Mucosa of descending colon (tissue), 3 donors: Measurements from ENCODE around the gene FOXN3. TPM values are rescaled to one million over a fixed set of nuclear protein-coding genes. Genes with fewer than 3 reads are reported as not detected.

Source experiments
- ATAC-seq: fragments of 200-7000 bp; cut with Tn5 transposase; one replicate; pipeline ENCODE4 v1.9.1; 2020; ENCODE audit warnings: mild to moderate bottlenecking, moderate library complexity
- DNase-seq, 3 donors: peaks; one replicate each; pipeline ENCODE4 v3.0.0-alpha.2; 2020
- H3K36me3 ChIP-seq: fragments of 200-600 bp; one replicate; pipeline ENCODE4 v1.8.0; 2021; ENCODE audit warnings: low read depth, mild to moderate bottlenecking
- H3K4me1 ChIP-seq: fragments of 200-600 bp; one replicate; pipeline ENCODE4 v1.8.0; 2021; ENCODE audit warnings: low read depth, mild to moderate bottlenecking
- H3K4me3 ChIP-seq: fragments of 200-600 bp; one replicate; pipeline ENCODE4 v1.8.0; 2021; ENCODE audit warnings: mild to moderate bottlenecking
- H3K9me3 ChIP-seq: fragments of 200-600 bp; one replicate; pipeline ENCODE4 v1.8.0; 2021; ENCODE audit warnings: mild to moderate bottlenecking
- CTCF ChIP-seq: fragments of 200-600 bp; IDR thresholded peaks from one replicate; pipeline ENCODE4 v1.8.0; 2022; ENCODE audit warnings: antibody characterized with exemption, mild to moderate bottlenecking
- intact Hi-C, 2 donors: fragments of 100-400 bp; cut with DNase I in 1 of 2; cut with micrococcal nuclease in 1 of 2; formaldehyde crosslinking; loops; one replicate each; pipeline versions ENCODE4 v1.11.0 to v1.11.1; 2022; cut with DNase I, micrococcal nuclease
- total RNA-seq, 3 donors: library from RNA; stranded (reverse); fragmentation: NEBNext Ultra II Directional in 2 of 3; extraction: Animal tissue kit (Norgen Biotek cat#: 25700) in 2 of 3; gene quantifications; one replicate each; pipeline versions ENCODE4 v1.2.1 to v1.2.4, GENCODE V29; 2021 to 2023
- donor health status: DM: no; HTN: no; CAD: no; lungs with moderate emphysema.
- donor health status: DM: no; HTN: no; CAD: no.
- donor health status: DM: no; HTN: yes; CAD: no.

FOXN3 gene
- total RNA-seq, 3 donors from 2014 or later, result 77.4 to 154 (median 113) TPM

- H3K4me3 ChIP-seq, result no peak overlapping the region
- intact Hi-C loops, result no loop called here
- ATAC-seq (peak; percentile 10), DNase-seq (no peak)
- no peaks in the 10 kb centered on the region for H3K9me3 ChIP-seq
- no peaks in the 10 kb centered on the region for H3K4me1 ChIP-seq
- no peak for TF ChIP-seq CTCF
- H3K36me3 ChIP-seq, result no peaks in the 10 kb centered on the region
Measured at GRCh38 chr14:89198544-89199329, 218.3 kb downstream of the FOXN3 start.

GRCh38 chr14:89197623-89198022 is 219.4 kb downstream of the FOXN3 start:
- Histone ChIP-seq H3K4me1 (no peaks in the 10 kb centered on the region), H3K9me3 (no peaks in the 10 kb centered on the region), H3K4me3 (no peak overlapping the region), H3K36me3 (no peaks in the 10 kb centered on the region)
- ATAC-seq (no peak), DNase-seq (no peak)
- TF ChIP-seq CTCF, result no peak
- intact Hi-C loops, result no loop called here

- ATAC-seq (no peak), DNase-seq (no peak)
- intact Hi-C loops, result no loop called here
- Histone ChIP-seq H3K4me3 (no peak overlapping the region), H3K9me3 (no peaks in the 10 kb centered on the region), H3K4me1 (no peaks in the 10 kb centered on the region), H3K36me3 (no peaks in the 10 kb centered on the region)
- no peak for TF ChIP-seq CTCF
Measured at GRCh38 chr14:89196545-89196944, 220.5 kb downstream of the FOXN3 start.

GRCh38 chr14:89194376-89194775 is 222.7 kb downstream of the FOXN3 start:
- H3K4me1 ChIP-seq, result no peaks in the 10 kb centered on the region
- no peaks in the 10 kb centered on the region for H3K9me3 ChIP-seq
- H3K4me3 ChIP-seq, result no peak overlapping the region
- DNase-seq (no peak), ATAC-seq (no peak)
- intact Hi-C loops, result no loop called here
- H3K36me3 ChIP-seq, result no peaks in the 10 kb centered on the region
- no peak for TF ChIP-seq CTCF

- Histone ChIP-seq H3K36me3 (no peaks in the 10 kb centered on the region), H3K9me3 (no peaks in the 10 kb centered on the region), H3K4me3 (no peak overlapping the region), H3K4me1 (no peaks in the 10 kb centered on the region)
- no peak for ATAC-seq
- no peak for DNase-seq
- no peak for TF ChIP-seq CTCF
- intact Hi-C loops, result no loop called here
Measured at GRCh38 chr14:89190765-89191513, 226.1 kb downstream of the FOXN3 start.
